GM18505 (cell line): Measurements from ENCODE around the gene TERF2IP.

Source experiments
- ATAC-seq: cut with Tn5 transposase; IDR thresholded peaks from one replicate; pipeline ENCODE4 v1.9.1; 2021; ENCODE audit not compliant: unreplicated experiment
- POLR2A ChIP-seq: IDR thresholded peaks from 4 replicates; pipeline ENCODE4 v1.6.1; 2011; ENCODE audit warnings: borderline replicate concordance; ENCODE audit not compliant: insufficient read depth, insufficient read length; ENCODE audit errors: extremely low read depth

TERF2IP gene

GRCh38 chr16:75622761-75623605 is 24.6 kb upstream of the TERF2IP start, which contains the start of gene ADAT1:
TSS of gene ADAT1 (minus strand) at chr16:75623281. CDS start at chr16:75620799, 2,482 bp downstream.
- peak; percentile 91 for ATAC-seq
- peak; percentile 93 for TF ChIP-seq POLR2A

DNA sequence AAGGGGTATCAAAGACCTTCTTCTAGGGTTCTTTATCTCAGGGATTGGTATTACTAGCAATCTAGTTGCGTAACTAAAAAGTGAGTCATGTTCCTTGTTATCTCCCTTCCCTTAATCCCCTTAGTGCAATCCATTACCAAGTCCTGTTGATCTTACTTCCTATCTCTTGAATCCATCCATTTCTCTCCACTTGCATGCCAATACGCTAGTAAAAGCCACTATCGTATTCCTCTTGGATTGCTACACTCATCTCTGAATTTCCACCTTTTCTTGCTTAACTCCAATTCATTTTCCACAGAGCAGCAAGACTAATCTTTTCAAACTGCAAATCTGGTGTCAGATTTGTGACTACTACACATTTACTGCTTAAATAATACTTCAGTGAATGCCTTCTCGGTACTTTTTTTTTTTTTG is 22.6 kb upstream of the TERF2IP start:
- ATAC-seq: no peak
- no peak for TF ChIP-seq POLR2A

GRCh38 chr16:75626806-75627205 is 20.8 kb upstream of the TERF2IP start:
- ATAC-seq: no peak

DNA sequence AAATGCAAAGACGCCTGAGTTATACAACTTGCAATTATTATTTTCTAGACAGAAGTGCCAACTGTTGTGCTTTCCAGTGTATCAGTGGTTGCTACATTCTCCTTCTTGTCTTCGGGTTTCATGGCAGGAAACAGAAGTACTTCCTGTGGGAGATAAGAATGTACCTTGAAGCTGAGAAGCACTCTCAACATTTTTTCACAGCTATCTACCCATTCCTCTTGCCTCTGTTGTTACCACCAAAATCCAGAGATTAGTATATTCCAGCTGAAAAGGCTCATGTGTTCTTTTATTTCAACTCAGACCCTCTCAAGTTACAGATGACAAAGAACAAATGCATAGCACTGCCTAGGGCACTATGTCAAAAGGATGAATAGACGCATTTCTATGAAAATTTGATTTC is 19.7 kb upstream of the TERF2IP start:
- no peak for ATAC-seq
- TF ChIP-seq POLR2A: no peak

More at GRCh38 chr16:75626806-75627205, 20.8 kb upstream of the TERF2IP start:
- TF ChIP-seq POLR2A: no peak

DNA sequence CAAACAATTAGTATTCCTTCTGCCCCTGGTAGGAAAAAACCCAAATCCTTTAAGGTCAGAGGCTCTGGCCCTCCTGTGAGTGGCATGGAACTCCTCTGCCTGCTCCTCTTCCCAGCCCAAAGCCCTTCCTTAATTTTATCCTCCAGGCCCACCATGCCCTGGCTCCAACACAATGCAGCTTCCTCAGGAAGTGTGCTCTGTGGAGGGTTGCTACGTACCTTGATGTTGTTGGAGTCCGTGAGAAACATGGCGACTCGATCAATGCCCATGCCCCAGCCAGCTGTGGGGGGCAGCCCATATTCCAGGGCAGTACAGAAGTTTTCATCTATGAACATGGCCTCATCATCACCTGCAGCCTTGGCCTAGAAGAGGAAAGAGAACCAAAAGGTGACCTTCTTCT is 19.2 kb upstream of the TERF2IP start:
- TF ChIP-seq POLR2A: no peak
- no peak for ATAC-seq

DNA sequence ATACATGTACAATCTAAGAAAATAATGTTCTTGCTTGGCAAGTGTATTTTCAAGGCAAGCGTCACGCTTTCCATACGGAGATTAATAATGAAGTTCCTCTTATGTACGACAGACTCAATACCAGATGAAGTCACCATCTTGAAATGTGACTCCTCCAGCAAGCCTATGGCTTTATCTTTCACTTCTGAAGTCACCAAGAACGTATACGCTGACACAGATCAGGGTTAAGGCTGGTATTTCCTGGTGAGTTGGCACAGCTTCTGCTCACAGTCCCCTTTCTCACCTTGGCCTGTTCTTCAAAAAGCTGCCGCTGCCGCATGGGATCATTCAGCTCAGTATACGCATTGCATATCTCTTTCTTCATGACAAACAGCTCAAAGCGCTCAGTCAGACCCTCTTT is 18.4 kb upstream of the TERF2IP start:
- TF ChIP-seq POLR2A: no peak

DNA sequence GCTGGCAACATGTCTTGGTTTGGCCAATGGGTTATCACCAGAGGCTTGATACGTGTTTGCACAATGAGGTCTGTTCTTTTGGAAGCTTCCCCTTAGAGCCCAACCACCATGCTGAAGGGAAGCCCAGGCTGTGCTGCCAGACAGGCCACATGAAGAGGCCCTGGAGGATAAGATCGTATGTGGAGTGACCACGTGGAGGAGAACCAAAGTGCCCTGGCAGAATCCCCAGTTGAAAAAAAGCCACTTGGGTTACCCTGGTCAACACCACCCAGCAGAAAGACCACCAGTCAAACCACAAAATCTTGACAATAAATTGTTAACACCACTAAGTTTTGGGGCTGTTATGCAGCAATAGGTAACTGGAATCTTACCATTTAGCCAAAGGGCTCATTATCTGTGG is 17.5 kb upstream of the TERF2IP start:
- ATAC-seq: no peak
- TF ChIP-seq POLR2A: no peak

More for the DNA sequence above, 18.4 kb upstream of the TERF2IP start:
- ATAC-seq: no peak

DNA sequence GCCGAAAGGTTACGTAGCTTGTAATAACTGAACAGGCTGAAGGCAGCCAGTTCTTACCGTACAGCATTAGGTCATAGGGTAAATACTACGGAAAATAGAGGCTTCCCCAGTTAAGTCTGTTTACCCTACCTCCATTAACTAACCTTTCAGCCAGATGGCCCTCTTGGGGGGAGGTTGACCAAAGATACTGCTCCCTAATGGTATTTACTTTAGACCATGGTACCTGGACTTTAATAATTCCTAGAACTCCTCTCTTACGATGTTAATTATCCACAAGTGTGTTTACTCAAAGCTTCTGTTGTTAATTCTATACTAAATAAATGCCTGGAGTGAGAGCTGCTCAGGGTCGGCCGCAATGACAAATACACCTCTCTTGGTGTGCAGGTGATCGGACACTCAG is 14.7 kb upstream of the TERF2IP start:
- TF ChIP-seq POLR2A: no peak
- ATAC-seq: no peak

DNA sequence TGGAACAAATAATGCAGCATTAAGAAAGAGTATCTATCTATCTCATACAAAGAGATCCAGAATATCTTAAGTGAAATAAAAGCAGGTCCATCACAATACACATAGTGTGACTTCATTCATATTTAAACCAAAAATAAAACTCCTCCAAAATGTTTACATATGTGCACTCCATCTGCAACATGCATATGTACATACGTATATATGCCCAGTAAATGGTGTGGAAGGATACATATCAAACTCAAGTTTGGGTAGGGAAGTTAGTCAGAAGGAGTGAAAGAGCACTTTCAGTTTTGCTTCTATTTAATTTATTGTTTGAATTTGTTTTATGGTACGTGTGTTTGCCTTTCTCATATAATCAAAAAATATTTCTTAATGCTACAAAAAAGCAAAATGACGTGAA is 12.5 kb upstream of the TERF2IP start:
- TF ChIP-seq POLR2A: no peak
- no peak for ATAC-seq

DNA sequence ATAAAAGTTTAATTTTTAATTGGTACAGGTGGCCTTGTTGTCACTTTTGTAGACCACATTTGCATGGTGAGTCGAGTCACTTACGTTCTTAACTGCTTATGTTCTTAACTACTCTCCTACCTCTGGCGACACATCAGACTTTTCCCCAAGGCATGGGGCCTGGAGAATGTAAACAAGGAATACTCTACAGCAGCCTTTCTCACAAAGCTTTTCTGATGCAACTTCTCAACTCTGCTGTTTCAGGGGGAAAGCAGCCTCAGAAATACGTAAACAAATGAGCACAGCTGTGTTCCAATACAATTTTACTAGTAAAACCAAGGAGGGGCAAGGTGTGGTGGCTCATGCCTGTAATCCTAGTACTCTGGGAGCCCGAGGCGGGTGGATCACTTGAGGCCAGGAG is 7.0 kb upstream of the TERF2IP start:
- no peak for ATAC-seq
- no peak for TF ChIP-seq POLR2A

GRCh38 chr16:75644240-75645012 is 3.1 kb upstream of the TERF2IP start:
- no peak for TF ChIP-seq POLR2A
- ATAC-seq: no peak

- ATAC-seq: peak; percentile 22
- no peak for TF ChIP-seq POLR2A
Measured at GRCh38 chr16:75647112-75647491, 471 bp upstream of the TERF2IP start.

GRCh38 chr16:75648265-75649076 is 898 bp downstream of the TERF2IP start:
- peak; percentile 39 for ATAC-seq
- peak; percentile 67 for TF ChIP-seq POLR2A
